Daoy (cell line): ENCODE measurements around the gene UBE2D2. TPM values are rescaled to one million over a fixed set of nuclear protein-coding genes. Genes with fewer than 3 reads are reported as not detected.
A peak's percentile ranks its signal among the peaks of the same experiment; 100 is the strongest.

Experiments
- DNase-seq: peaks from one replicate; pipeline ENCODE4 v3.0.0-alpha.2; 2015; ENCODE audit warnings: low read depth
- total RNA-seq: library from RNA; depleted of rRNA; stranded (reverse); fragments of >200 nt; shearing (Covaris generic); gene quantifications from 2 replicates; pipeline ENCODE4 v1.2.3, GENCODE V29; 2014

UBE2D2 gene
- total RNA-seq, 1 experiment from 2014 or later: 99.5 TPM

GRCh38 chr5:139648205-139649081, 87.3 kb downstream of the UBE2D2 start, which contains the start of gene CXXC5:
Gene CXXC5, plus strand, starts transcription at chr5:139648349. Its CDS starts 32,175 bp downstream, at chr5:139680524.
- DNase-seq: peak; percentile 94

- peak; percentile 54 for DNase-seq
These were observed 88.2 kb downstream of the UBE2D2 start for GRCh38 chr5:139649082-139649991.

GRCh38 chr5:139650031-139650688, 89.0 kb downstream of the UBE2D2 start:
- DNase-seq: peak; percentile 50

GRCh38 chr5:139650689-139651042, 89.5 kb downstream of the UBE2D2 start:
- no peak for DNase-seq

- DNase-seq: no peak
These were observed 90.1 kb downstream of the UBE2D2 start for GRCh38 chr5:139651043-139651834.

GRCh38 chr5:139651853-139652787, 91.0 kb downstream of the UBE2D2 start:
- DNase-seq: peak; percentile 91

GRCh38 chr5:139652788-139653241, 91.7 kb downstream of the UBE2D2 start:
- DNase-seq: no peak

GRCh38 chr5:139653616-139654015, 92.5 kb downstream of the UBE2D2 start:
- DNase-seq: peak; percentile 59

GRCh38 chr5:139654464-139654863, 93.3 kb downstream of the UBE2D2 start:
- DNase-seq: no peak

- peak; percentile 45 for DNase-seq
These were observed 93.8 kb downstream of the UBE2D2 start for GRCh38 chr5:139654871-139655491.

GRCh38 chr5:139655727-139656271, 94.7 kb downstream of the UBE2D2 start:
- DNase-seq: peak; percentile 45

GRCh38 chr5:139657363-139658321, 96.5 kb downstream of the UBE2D2 start:
- DNase-seq: peak; percentile 78

- peak; percentile 87 for DNase-seq
These were observed 97.4 kb downstream of the UBE2D2 start for GRCh38 chr5:139658501-139658927.

- peak; percentile 92 for DNase-seq
These were observed 98.0 kb downstream of the UBE2D2 start for GRCh38 chr5:139658928-139659667.

- DNase-seq: peak; percentile 67
These were observed 98.6 kb downstream of the UBE2D2 start for GRCh38 chr5:139659695-139660101.

GRCh38 chr5:139660105-139660922, 99.2 kb downstream of the UBE2D2 start:
- DNase-seq: peak; percentile 88
